GM23248 (cell line): Measurements from ENCODE around the gene TMEM63C.

Source experiments
- EZH2 ChIP-seq: fragments of 200-600 bp; sonication (generic); IDR thresholded peaks from 2 replicates; pipeline ENCODE4 v1.6.1; 2018; ENCODE audit warnings: antibody characterized with exemption, mild to moderate bottlenecking; ENCODE audit not compliant: insufficient read depth, poor library complexity, severe bottlenecking
- EZH2phosphoT487 ChIP-seq: fragments of 200-600 bp; sonication (generic); IDR thresholded peaks from 2 replicates; pipeline ENCODE4 v1.6.1; 2018; ENCODE audit warnings: antibody characterized with exemption, moderate library complexity, mild to moderate bottlenecking, low read depth; ENCODE audit not compliant: insufficient read depth

- TF ChIP-seq EZH2phosphoT487 (no peak), EZH2 (no peak)
Observed at GRCh38 chr14:77250927-77251326, 69.3 kb downstream of the TMEM63C start.
